ENCODE data around the gene ASTN2. TPM values are rescaled to one million over a fixed set of nuclear protein-coding genes. Genes with fewer than 3 reads are reported as not detected.

ASTN2 gene
- total and polyA plus RNA-seq, 10 of the 15 experiments (the other 5 are each of a cell fraction or from before 2014, with no cell fraction given): 1.4 to 15.7 (median 7.0) TPM

DNA sequence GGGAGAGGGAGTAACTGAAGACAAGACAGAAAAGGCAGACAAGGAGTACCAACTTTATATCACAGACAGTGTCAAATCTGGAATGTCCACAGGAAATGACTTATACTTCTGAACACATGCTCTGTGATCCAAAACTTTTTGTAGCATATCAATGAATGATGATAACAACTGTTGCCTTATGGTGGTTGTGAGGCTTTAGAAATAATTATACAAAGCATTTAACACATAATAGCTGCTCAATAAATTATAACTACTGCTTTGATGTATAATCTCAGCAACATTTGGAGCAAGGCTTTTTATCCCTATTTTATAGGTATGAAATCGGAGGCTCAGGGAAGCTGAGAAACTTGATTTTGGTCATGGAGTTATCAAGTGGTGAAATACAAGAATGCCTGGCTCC lies 3.3 kb upstream of the ASTN2 start (continued):
- TF ChIP-seq, protein P1, sequence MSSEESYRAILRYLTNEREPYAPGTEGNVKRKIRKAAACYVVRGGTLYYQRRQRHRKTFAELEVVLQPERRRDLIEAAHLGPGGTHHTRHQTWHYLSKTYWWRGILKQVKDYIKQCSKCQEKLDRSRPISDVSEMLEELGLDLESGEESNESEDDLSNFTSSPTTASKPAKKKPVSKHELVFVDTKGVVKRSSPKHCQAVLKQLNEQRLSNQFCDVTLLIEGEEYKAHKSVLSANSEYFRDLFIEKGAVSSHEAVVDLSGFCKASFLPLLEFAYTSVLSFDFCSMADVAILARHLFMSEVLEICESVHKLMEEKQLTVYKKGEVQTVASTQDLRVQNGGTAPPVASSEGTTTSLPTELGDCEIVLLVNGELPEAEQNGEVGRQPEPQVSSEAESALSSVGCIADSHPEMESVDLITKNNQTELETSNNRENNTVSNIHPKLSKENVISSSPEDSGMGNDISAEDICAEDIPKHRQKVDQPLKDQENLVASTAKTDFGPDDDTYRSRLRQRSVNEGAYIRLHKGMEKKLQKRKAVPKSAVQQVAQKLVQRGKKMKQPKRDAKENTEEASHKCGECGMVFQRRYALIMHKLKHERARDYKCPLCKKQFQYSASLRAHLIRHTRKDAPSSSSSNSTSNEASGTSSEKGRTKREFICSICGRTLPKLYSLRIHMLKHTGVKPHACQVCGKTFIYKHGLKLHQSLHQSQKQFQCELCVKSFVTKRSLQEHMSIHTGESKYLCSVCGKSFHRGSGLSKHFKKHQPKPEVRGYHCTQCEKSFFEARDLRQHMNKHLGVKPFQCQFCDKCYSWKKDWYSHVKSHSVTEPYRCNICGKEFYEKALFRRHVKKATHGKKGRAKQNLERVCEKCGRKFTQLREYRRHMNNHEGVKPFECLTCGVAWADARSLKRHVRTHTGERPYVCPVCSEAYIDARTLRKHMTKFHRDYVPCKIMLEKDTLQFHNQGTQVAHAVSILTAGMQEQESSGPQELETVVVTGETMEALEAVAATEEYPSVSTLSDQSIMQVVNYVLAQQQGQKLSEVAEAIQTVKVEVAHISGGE (CRISPR knock-in tag; IDR thresholded peaks at IDR 0.05): no peak
- TF ChIP-seq HDGF (IDR thresholded peaks at IDR 0.05) (no peak), CBFB (IDR thresholded peaks at IDR 0.05; ENCODE audit: low read depth) (no peak), CHD1 (IDR thresholded peaks at IDR 0.05; ENCODE audit: low read depth, low read length) (no peak), WRNIP1 (IDR thresholded peaks at IDR 0.05; ENCODE audit: borderline replicate concordance, low read depth, low read length) (no peak)
- TF ChIP-seq, protein P2, sequence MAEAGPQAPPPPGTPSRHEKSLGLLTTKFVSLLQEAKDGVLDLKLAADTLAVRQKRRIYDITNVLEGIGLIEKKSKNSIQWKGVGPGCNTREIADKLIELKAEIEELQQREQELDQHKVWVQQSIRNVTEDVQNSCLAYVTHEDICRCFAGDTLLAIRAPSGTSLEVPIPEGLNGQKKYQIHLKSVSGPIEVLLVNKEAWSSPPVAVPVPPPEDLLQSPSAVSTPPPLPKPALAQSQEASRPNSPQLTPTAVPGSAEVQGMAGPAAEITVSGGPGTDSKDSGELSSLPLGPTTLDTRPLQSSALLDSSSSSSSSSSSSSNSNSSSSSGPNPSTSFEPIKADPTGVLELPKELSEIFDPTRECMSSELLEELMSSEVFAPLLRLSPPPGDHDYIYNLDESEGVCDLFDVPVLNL (IDR thresholded peaks at IDR 0.05; ENCODE audit: low read depth, low read length): no peak

DNA sequence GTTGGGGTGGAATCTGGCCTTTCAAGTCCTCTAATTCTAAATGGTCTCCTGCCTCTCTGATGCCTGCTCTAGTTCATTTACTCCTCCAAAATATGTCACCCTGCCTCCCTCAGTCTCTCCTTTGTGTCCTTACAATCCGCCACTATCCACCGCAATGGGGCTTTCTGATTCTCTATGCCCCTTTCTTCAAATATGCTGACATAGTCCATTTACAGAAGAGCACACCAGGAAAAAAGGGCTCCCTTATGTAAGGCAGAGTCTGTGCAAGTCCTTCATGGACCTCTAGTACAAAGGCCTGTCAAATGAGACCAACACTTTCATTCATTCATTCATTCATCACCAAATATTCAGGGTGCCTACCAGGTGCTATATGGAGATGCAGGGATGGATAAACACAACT lies 2.0 kb upstream of the ASTN2 start:
- in situ Hi-C loops (cut with MboI): loop anchor here (25.0 kb wide), 1 partner anchor 680 kb away; no protein-coding TSS in a partner anchor
- RAD21 ChIA-PET (ENCODE audit: unreplicated experiment): no interaction called here
- TF ChIP-seq, protein P3, sequence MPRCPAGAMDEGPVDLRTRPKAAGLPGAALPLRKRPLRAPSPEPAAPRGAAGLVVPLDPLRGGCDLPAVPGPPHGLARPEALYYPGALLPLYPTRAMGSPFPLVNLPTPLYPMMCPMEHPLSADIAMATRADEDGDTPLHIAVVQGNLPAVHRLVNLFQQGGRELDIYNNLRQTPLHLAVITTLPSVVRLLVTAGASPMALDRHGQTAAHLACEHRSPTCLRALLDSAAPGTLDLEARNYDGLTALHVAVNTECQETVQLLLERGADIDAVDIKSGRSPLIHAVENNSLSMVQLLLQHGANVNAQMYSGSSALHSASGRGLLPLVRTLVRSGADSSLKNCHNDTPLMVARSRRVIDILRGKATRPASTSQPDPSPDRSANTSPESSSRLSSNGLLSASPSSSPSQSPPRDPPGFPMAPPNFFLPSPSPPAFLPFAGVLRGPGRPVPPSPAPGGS (IDR thresholded peaks at IDR 0.05; ENCODE audit: borderline replicate concordance, insufficient read depth, low read depth, low read length, poor library complexity, severe bottlenecking): no peak
- TF ChIP-seq YBX1 (IDR thresholded peaks at IDR 0.05): no peak
- TF ChIP-seq FOXM1 (IDR thresholded peaks at IDR 0.05; ENCODE audit: low read depth, low read length): no peak
- no peak for TF ChIP-seq RUNX3 (IDR thresholded peaks at IDR 0.05; ENCODE audit: low read length)
- no peak for TF ChIP-seq BHLHE40 (IDR thresholded peaks at IDR 0.05; ENCODE audit: borderline replicate concordance in 1 of 2, low read depth in 2 of 2, low read length in 1 of 2)
- no peak for TF ChIP-seq POLR2AphosphoS5 (IDR thresholded peaks at IDR 0.05; ENCODE audit: low read length)
- TF ChIP-seq ZSCAN29 (IDR thresholded peaks at IDR 0.05): no peak
- TF ChIP-seq NFYB (IDR thresholded peaks at IDR 0.05; ENCODE audit: insufficient read depth, low read depth, low read length): no peak
- no peak for TF ChIP-seq ETV6 (conservative IDR thresholded peaks at IDR 0.05 in 1 of 2, IDR thresholded peaks at IDR 0.05 in 1 of 2; ENCODE audit: borderline replicate concordance in 1 of 2, low read depth in 1 of 2)
- TF ChIP-seq ZNF622 (IDR thresholded peaks at IDR 0.05): no peak
- no peak for TF ChIP-seq WRNIP1 (IDR thresholded peaks at IDR 0.05; ENCODE audit: borderline replicate concordance, low read depth, low read length)
- TF ChIP-seq, protein P4, sequence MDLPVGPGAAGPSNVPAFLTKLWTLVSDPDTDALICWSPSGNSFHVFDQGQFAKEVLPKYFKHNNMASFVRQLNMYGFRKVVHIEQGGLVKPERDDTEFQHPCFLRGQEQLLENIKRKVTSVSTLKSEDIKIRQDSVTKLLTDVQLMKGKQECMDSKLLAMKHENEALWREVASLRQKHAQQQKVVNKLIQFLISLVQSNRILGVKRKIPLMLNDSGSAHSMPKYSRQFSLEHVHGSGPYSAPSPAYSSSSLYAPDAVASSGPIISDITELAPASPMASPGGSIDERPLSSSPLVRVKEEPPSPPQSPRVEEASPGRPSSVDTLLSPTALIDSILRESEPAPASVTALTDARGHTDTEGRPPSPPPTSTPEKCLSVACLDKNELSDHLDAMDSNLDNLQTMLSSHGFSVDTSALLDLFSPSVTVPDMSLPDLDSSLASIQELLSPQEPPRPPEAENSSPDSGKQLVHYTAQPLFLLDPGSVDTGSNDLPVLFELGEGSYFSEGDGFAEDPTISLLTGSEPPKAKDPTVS (IDR thresholded peaks at IDR 0.05; ENCODE audit: low read depth, low read length): no peak

More for the DNA sequence above, 2.0 kb upstream of the ASTN2 start:
- ChIA-PET POLR2A (no interaction called here), CTCF (no interaction called here), SMC1A (ENCODE audit: uncharacterized antibody, unreplicated experiment) (no interaction called here)
- intact Hi-C loops (cut with micrococcal nuclease; ENCODE audit: unreplicated experiment): no loop called here
- no TSS peak for BruUV-seq (replicated peaks)
- Histone ChIP-seq H3K36me3 (ENCODE audit: control insufficient read depth in 2 of 2, insufficient read depth in 2 of 2, low read length in 1 of 2) (no peaks in the 10 kb centered on the region), H3K9ac (ENCODE audit: control insufficient read depth, insufficient read depth, low read length) (no peak overlapping the region), H3K27me3 (replicated peaks in 1 of 2; ENCODE audit: control insufficient read depth in 2 of 2, insufficient read depth in 2 of 2, low read length in 1 of 2) (peaks cover 13 to 19% of the 10 kb centered on the region in 2 experiments; a peak in 3 of 4 replicates), H3K79me2 (ENCODE audit: control insufficient read depth, insufficient read depth, low read length) (no peaks in the 10 kb centered on the region), H3K27ac (ENCODE audit: control insufficient read depth, insufficient read depth) (no peak overlapping the region), H2AFZ (ENCODE audit: control insufficient read depth, low read depth, low read length) (no peak overlapping the region), H3K4me3 (no peak overlapping the region), H3K4me2 (ENCODE audit: control insufficient read depth, insufficient read depth) (no peak overlapping the region), H3K4me1 (ENCODE audit: control insufficient read depth, insufficient read depth, low read length) (no peaks in the 10 kb centered on the region), H3K9me3 (replicated peaks; ENCODE audit: control insufficient read depth, insufficient read depth, low read length) (no peaks in the 10 kb centered on the region), H4K20me1 (ENCODE audit: control insufficient read depth, insufficient read depth) (no peaks in the 10 kb centered on the region)
- DNase-seq (ENCODE audit: low read depth, low spot score) (no peak), FAIRE-seq (no peak), ATAC-seq (no peak)
- WGBS (ENCODE audit: insufficient coverage, insufficient replicate concordance, low lambda C conversion rate, missing lambda C conversion rate): 31% methylated on average over 2 of the region's 2 CpGs
